ENCODE results near the gene SLMAP. TPM values are rescaled to one million over a fixed set of nuclear protein-coding genes. Genes with fewer than 3 reads are reported as not detected.
"Not testable (repeated sequence)": the region's sequence is repeated elsewhere in the genome, so short reads cannot be mapped to it uniquely, and the experiment has no call there.

The SLMAP gene
- total RNA-seq, 3 donors from 2014 or later, result 41.3 to 105 (median 83.6) TPM

- TF ChIP-seq CTCF (IDR thresholded peaks at IDR 0.05) (no peak), POLR2A (IDR thresholded peaks at IDR 0.05) (no peak), POLR2AphosphoS5 (IDR thresholded peaks at IDR 0.05) (no peak)
- intact Hi-C loops (cut with DNase I; ENCODE audit: low total_unique reads), result no loop called here
- Histone ChIP-seq H3K4me1 (peaks cover 0 to 11% of the 10 kb centered on the region in 2 donors), H3K27ac (no peak overlapping the region), H3K36me3 (no peaks in the 10 kb centered on the region), H3K9me3 (no peaks in the 10 kb centered on the region), H3K4me3 (no peak overlapping the region), H3K27me3 (no peaks in the 10 kb centered on the region)
- DNase-seq (ENCODE audit: low spot score in 2 of 2), result no peak
Observed at GRCh38 chr3:57805674-57806073, 49.6 kb downstream of the SLMAP start.

- intact Hi-C loops (cut with DNase I; ENCODE audit: low total_unique reads); H3K4me3 ChIP-seq; H3K9me3 ChIP-seq; H3K36me3 ChIP-seq; H3K27me3 ChIP-seq; H3K27ac ChIP-seq; DNase-seq (ENCODE audit: low spot score in 2 of 2): not testable (repeated sequence)
- H3K4me1 ChIP-seq, result peaks cover 0 to 11% of the 10 kb centered on the region in 2 donors
Observed at GRCh38 chr3:57806195-57806594, 50.1 kb downstream of the SLMAP start.

- no peaks in the 10 kb centered on the region for H3K36me3 ChIP-seq
- H3K4me3 ChIP-seq, result no peak overlapping the region
- no peak for TF ChIP-seq POLR2AphosphoS5 (IDR thresholded peaks at IDR 0.05)
- TF ChIP-seq POLR2A (IDR thresholded peaks at IDR 0.05), result no peak
- TF ChIP-seq CTCF (IDR thresholded peaks at IDR 0.05), result no peak
- no peak for DNase-seq (ENCODE audit: low spot score in 2 of 2)
- no peaks in the 10 kb centered on the region for H3K9me3 ChIP-seq
- no peaks in the 10 kb centered on the region for H3K4me1 ChIP-seq
- intact Hi-C loops (cut with DNase I; ENCODE audit: low total_unique reads), result no loop called here
- no peak overlapping the region for H3K27ac ChIP-seq
- no peaks in the 10 kb centered on the region for H3K27me3 ChIP-seq
Observed at GRCh38 chr3:57808961-57809608, 53.0 kb downstream of the SLMAP start.

- H3K4me3 ChIP-seq, result no peak overlapping the region
- H3K27ac ChIP-seq, result no peak overlapping the region
- DNase-seq (ENCODE audit: low spot score in 2 of 2), result no peak
- H3K4me1 ChIP-seq, result no peaks in the 10 kb centered on the region
- no peak for TF ChIP-seq POLR2A (IDR thresholded peaks at IDR 0.05)
- no peak for TF ChIP-seq POLR2AphosphoS5 (IDR thresholded peaks at IDR 0.05)
- no peak for TF ChIP-seq CTCF (IDR thresholded peaks at IDR 0.05)
- H3K9me3 ChIP-seq, result no peaks in the 10 kb centered on the region
- intact Hi-C loops (cut with DNase I; ENCODE audit: low total_unique reads), result no loop called here
- no peaks in the 10 kb centered on the region for H3K27me3 ChIP-seq
- no peaks in the 10 kb centered on the region for H3K36me3 ChIP-seq
Observed at GRCh38 chr3:57809609-57809968, 53.5 kb downstream of the SLMAP start.

- no peak overlapping the region for H3K27ac ChIP-seq
- H3K27me3 ChIP-seq, result no peaks in the 10 kb centered on the region
- TF ChIP-seq CTCF (IDR thresholded peaks at IDR 0.05) (no peak), POLR2A (IDR thresholded peaks at IDR 0.05) (no peak), POLR2AphosphoS5 (IDR thresholded peaks at IDR 0.05) (no peak)
- H3K4me1 ChIP-seq, result no peaks in the 10 kb centered on the region
- intact Hi-C loops (cut with DNase I; ENCODE audit: low total_unique reads), result no loop called here
- no peak overlapping the region for H3K4me3 ChIP-seq
- H3K9me3 ChIP-seq, result no peaks in the 10 kb centered on the region
- no peak for DNase-seq (ENCODE audit: low spot score in 2 of 2)
- no peaks in the 10 kb centered on the region for H3K36me3 ChIP-seq
Observed at GRCh38 chr3:57810048-57810447, 53.9 kb downstream of the SLMAP start.

Data from breast epithelium (tissue), 4 donors.